Measurements from ENCODE around the gene MXRA7.
"Not testable (repeated sequence)": the region's sequence is repeated elsewhere in the genome, so short reads cannot be mapped to it uniquely, and the experiment has no call there.

The MXRA7 gene

DNA sequence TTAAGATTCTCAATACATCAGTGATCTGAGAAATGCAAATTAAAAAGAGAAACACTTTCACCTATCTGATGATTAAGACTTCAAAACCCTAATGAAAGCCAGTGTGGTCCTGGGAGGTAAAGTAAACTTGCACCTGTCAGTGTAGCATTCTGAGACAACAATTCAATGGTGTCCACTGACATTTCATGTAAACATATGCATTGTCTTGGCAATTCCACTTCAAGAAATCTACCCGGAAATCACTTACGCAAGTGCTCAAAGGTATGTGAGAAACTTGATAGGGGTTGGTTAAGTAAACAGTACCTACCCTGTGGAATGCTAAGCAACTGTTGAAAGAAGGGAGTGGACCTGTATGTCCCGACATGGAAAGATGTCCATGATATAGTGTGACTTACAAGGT, 69.3 kb downstream of the MXRA7 start:
- DNase-seq = no peak

GRCh38 chr17:76640550-76641380, 70.0 kb downstream of the MXRA7 start:
- DNase-seq = no peak

GRCh38 chr17:76638263-76638662, 72.5 kb downstream of the MXRA7 start:
- DNase-seq = no peak

DNA sequence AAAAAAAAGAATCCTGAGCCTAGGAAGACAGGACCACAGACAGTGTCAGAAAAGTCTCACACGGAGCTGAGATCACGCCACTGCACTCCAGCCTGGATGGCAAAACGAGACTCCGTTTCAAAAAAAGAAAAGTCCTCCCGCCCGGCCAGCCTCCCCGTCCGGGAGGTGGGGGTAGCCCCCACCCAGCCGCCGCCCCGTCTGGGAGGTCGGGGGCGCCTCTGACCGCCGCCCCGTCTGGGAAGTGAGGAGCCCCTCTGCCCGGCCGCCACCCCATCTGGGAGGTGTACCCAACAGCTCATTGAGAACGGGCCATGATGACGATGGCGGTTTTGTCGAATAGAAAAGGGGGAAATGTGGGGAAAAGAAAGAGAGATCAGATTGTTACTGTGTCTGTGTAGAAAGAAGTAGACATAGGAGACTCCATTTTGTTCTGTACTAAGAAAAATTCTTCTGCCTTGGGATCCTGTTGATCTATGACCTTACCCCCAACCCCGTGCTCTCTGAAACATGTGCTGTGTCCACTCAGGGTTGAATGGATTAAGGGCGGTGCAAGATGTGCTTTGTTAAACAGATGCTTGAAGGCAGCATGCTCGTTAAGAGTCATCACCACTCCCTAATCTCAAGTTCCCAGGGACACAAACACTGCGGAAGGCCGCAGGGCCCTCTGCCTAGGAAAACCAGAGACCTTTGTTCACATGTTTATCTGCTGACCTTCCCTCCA, 74.1 kb downstream of the MXRA7 start:
- DNase-seq = not testable (repeated sequence)

DNA sequence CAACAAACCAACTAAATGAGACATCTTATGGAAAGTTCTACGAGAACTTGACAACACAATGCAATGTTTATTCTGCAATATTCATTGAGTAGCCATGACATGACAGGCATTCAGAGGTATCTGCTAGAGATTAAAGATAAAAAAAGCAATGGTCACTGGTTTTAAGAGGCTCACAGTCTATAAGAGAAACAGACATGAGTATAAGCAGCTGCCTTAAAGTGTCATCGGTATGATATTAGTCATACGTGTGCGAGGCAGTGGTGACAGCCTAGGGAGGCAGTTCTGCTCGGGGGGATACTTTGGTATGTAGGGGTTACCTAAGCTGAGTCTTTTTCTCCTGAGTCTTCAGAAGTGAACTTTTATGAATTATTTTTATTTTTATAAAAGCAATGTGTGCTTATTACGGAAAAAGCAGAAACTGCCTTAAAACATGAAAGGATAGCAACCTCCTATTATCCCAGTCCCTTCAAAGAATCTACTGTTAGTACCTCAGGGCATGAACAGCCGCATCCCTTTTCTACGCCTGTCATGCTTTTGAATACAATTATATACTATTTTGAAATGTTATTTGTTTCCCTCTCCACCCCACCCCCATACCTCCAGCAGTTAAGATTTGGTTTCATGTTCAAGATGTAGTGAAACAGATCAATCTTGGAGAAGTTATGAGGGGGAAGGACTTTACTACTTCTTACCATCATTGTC, 75.0 kb downstream of the MXRA7 start:
- no peak for DNase-seq

DNA sequence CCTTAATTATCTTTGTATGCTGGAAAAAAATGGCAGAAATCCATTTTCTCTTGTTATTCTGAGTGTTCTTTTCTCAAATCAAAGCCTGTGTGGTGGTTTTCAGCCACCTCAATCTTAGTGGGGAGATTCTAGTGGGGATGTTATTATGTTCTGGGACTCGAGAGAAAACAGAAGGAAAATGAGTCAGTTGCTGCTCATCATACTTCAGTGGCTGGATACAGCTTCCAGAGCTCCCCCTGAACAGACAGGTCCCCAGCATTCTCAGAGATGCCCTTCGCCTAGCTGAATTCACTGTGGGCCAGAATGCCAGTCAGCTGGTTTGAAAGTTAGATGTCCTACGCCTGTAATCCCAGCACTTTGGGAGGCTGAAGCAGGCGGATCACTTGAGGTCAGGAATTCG, 75.7 kb downstream of the MXRA7 start:
- DNase-seq = no peak

GRCh38 chr17:76633628-76634328, 77.0 kb downstream of the MXRA7 start:
- DNase-seq = no peak

- DNase-seq = no peak
Observed at GRCh38 chr17:76631821-76632565, 78.8 kb downstream of the MXRA7 start.

DNA sequence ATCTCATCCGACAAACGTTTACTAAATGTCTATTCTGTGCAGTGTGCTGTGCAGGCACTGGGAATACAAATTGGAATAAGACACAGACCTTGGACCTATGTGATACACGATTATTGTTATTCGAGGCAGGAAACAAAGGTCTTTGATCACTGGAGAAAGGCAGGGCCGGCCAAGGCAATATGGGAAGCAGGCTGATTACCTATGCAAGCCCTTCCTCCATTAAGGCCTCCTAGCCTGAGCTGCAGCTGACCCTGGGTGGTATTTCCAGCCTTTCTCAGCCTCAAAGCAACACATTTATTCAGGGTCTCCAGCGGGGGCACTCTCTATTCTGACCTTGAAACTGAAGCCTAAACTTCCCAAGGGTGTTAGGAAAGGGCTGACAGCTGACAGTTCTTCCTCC, 80.6 kb downstream of the MXRA7 start:
- DNase-seq = no peak

Measured in NCI-H1694 (cell line).